ENCODE measurements around the gene RELB.

The RELB gene

GRCh38 chr19:45037393-45038169 is 36.3 kb downstream of the RELB start:
- Mint-ChIP-seq H3K27ac (no peak overlapping the region), H3K4me3 (peak overlapping the region; percentile 98), H3K27me3 (ENCODE audit: low read depth, poor library complexity) (no peaks in the 10 kb centered on the region), H3K4me1 (peaks cover 30% of the 10 kb centered on the region), H3K36me3 (ENCODE audit: low read depth) (peaks cover 28% of the 10 kb centered on the region), H3K9me3 (no peaks in the 10 kb centered on the region)
- no peak for DNase-seq
- TF ChIP-seq, protein P1, sequence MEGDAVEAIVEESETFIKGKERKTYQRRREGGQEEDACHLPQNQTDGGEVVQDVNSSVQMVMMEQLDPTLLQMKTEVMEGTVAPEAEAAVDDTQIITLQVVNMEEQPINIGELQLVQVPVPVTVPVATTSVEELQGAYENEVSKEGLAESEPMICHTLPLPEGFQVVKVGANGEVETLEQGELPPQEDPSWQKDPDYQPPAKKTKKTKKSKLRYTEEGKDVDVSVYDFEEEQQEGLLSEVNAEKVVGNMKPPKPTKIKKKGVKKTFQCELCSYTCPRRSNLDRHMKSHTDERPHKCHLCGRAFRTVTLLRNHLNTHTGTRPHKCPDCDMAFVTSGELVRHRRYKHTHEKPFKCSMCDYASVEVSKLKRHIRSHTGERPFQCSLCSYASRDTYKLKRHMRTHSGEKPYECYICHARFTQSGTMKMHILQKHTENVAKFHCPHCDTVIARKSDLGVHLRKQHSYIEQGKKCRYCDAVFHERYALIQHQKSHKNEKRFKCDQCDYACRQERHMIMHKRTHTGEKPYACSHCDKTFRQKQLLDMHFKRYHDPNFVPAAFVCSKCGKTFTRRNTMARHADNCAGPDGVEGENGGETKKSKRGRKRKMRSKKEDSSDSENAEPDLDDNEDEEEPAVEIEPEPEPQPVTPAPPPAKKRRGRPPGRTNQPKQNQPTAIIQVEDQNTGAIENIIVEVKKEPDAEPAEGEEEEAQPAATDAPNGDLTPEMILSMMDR (IDR thresholded peaks at IDR 0.05), result no peak

GRCh38 chr19:45038931-45039893 is 37.9 kb downstream of the RELB start, which contains the start of gene CLASRP:
CLASRP (plus strand) TSS chr19:45039045; CDS start chr19:45040213, 1,168 bp downstream.
- peaks cover 22% of the 10 kb centered on the region for H3K36me3 Mint-ChIP-seq (ENCODE audit: low read depth)
- peak; percentile 93 for DNase-seq
- TF ChIP-seq, protein P1 (IDR thresholded peaks at IDR 0.05), result no peak
- peak within 1 kb of the TSS; percentile 94 for H3K27ac Mint-ChIP-seq
- no peaks in the 10 kb centered on the region for H3K9me3 Mint-ChIP-seq
- H3K4me3 Mint-ChIP-seq, result peak within 1 kb of the TSS; percentile 98
- peaks cover 30% of the 10 kb centered on the region for H3K4me1 Mint-ChIP-seq
- H3K27me3 Mint-ChIP-seq (ENCODE audit: low read depth, poor library complexity), result no peaks in the 10 kb centered on the region

DNA sequence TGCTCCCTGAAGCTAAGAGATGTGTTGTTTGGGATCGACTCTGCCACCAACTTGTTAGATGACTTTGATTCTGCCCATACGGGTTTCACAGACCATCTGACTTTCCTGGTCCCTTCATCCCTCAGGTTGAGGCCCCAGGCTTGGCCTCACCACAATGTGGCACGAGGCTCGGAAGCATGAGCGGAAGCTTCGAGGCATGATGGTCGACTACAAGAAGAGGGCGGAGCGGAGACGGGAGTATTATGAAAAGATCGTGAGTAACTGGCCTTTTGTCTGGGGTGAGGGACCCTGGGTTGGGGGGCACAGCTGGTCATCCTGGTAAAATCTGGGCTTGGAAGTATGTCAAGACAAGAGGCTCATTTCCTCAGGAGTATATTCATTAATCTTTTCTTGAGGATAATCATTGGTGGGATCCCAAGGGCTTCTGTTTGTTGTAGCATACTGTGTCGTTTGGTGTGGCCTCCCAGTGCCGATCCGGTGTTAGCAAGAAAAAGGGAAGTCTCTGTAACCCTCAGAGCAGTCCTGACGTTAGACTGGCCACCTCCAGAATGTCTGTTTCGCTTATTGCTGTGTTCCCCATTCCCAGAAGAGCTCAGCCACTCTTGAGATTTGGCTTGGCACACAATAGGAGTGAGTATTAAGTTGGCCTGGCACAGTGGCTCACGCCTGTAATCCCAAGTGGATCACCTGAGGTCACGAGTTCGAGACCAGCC is 39.0 kb downstream of the RELB start:
- peaks cover 30% of the 10 kb centered on the region for H3K4me1 Mint-ChIP-seq
- H3K27me3 Mint-ChIP-seq (ENCODE audit: low read depth, poor library complexity), result no peaks in the 10 kb centered on the region
- H3K9me3 Mint-ChIP-seq, result no peaks in the 10 kb centered on the region
- peak overlapping the region; percentile 98 for H3K4me3 Mint-ChIP-seq
- H3K36me3 Mint-ChIP-seq (ENCODE audit: low read depth), result peaks cover 21% of the 10 kb centered on the region
- H3K27ac Mint-ChIP-seq, result no peak overlapping the region
- no peak for DNase-seq
- TF ChIP-seq, protein P1 (IDR thresholded peaks at IDR 0.05), result no peak

GRCh38 chr19:45041125-45041524 is 39.9 kb downstream of the RELB start:
- TF ChIP-seq, protein P1 (IDR thresholded peaks at IDR 0.05), result no peak
- Mint-ChIP-seq H3K27me3 (ENCODE audit: low read depth, poor library complexity) (no peaks in the 10 kb centered on the region), H3K4me3 (peak overlapping the region; percentile 67), H3K36me3 (ENCODE audit: low read depth) (peaks cover 25% of the 10 kb centered on the region), H3K9me3 (no peaks in the 10 kb centered on the region), H3K27ac (no peak overlapping the region), H3K4me1 (peaks cover 30% of the 10 kb centered on the region)
- no peak for DNase-seq

GRCh38 chr19:45045671-45046353 is 44.5 kb downstream of the RELB start:
- Mint-ChIP-seq H3K27me3 (ENCODE audit: low read depth, poor library complexity) (no peaks in the 10 kb centered on the region), H3K9me3 (no peaks in the 10 kb centered on the region), H3K36me3 (ENCODE audit: low read depth) (peaks cover 30% of the 10 kb centered on the region), H3K4me3 (no peak overlapping the region), H3K4me1 (peaks cover 10% of the 10 kb centered on the region), H3K27ac (peak overlapping the region; percentile 91)
- TF ChIP-seq, protein P1 (IDR thresholded peaks at IDR 0.05), result no peak
- DNase-seq, result no peak

Data from nephron progenitor cell (in vitro differentiated cells).